Activated CD8-positive, alpha-beta memory T cell treated with anti-CD3 and anti-CD28 coated beads, Interleukin-2, amount 50 U/mL, for 24 hours (primary cell): ENCODE results near the gene DIP2B.

Source experiments
- DNase-seq: peaks from one replicate; pipeline ENCODE4 v3.0.0-alpha.2; 2020; ENCODE audit errors: extremely low read depth

Gene DIP2B

DNA sequence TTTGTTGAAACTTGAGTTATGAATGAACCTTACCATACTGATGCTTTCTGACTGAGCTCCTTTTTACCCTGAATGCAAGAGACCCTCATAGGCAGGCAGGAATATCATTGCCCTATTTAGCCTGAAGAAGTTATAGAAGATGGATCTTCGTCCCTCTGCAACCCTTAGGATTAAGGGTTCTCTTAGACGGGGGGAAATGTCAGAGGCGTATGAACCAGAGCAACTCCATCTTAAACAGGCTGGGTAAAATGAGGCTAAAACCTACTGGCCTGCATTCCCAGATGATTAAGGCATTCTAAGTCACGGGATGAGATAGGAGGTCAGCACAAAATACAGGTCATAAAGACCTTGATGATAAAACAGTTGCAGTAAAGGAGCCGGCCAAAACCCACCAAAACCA, 266.6 kb downstream of the DIP2B start:
- DNase-seq, result no peak

GRCh38 chr12:50772470-50772869, 267.7 kb downstream of the DIP2B start:
- DNase-seq, result no peak

DNA sequence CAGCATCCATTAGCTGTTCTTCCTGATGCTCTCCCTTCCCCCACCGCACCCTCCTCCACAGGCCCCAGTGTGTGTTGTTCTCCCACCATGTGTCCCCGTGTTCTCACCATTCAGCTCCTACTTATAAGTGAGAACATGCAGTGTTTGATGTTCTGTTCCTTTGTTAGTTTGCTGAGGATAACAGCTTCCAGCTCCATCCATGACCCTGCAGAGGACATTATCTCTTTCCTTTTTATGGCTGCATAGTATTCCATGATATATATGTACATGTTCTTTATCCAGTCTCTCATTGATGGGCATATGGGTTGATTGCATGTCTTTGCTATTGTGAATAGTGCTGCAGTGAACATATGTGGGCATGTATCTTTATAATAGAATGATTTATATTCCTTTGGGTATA, 268.1 kb downstream of the DIP2B start:
- DNase-seq, result no peak

DNA sequence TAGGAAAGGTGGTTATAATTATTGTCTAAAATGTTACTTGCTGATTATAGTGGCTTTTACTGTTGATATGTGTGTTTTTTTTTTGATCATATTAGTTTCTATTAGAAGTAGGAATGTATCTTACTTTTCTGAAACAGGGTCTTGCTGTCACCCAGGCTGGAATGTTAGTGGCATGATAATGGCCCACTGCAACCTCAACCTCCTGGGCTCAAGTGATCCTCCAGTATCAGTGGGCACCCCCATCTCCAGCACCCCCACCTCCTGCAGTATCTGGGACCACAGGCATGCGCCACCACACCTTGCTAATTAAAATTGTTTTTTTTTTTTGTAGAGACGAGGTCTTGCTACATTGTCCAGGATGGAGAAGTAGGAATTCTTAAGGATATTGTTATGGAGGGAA, 270.5 kb downstream of the DIP2B start:
- DNase-seq, result no peak

DNA sequence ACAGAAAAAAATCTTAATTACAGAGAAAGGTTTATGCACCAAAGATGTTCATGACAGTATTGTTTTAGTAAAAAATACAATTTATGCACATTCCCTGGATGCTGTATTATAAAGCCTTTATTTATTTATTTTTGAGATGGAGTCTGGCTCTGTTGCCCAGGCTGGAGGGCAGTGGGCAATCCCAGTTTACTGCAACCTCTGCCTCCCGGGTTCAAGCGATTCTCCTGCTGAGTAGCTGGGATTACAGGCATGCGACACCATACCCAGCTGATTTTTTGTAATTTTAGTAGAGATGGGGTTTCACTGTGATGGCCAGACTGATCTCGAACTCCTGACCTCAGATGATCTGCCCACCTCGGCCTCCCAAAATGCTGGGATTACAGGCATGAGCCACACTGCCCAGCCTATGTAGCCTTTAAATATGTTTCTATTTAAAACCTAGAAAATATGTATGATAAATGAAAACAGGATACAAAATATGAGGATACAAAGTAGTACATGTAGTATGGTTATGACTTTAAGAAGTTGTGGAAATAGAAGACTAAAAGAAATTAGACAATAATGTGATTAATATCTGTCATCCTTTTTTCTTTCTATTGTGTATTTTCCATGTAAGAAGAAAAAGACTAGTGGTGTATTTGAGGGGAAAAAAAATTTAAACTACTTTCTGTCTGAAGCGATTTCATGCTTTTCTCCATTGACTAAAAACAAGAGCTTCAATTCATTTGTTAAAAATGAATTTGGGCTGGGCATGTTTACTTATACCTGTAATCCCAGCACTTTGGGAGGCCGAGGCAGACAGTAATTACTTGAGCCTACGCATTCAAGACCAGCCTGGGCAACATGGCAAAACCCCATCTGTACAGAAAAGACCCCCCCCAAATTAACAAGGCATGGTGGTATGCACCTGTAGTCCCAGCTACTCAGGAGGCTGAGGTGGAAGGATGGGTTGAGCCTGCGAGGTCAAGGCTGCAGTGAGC, 272.3 kb downstream of the DIP2B start:
- DNase-seq, result no peak

GRCh38 chr12:50778663-50779590, 274.1 kb downstream of the DIP2B start:
- DNase-seq, result no peak

DNA sequence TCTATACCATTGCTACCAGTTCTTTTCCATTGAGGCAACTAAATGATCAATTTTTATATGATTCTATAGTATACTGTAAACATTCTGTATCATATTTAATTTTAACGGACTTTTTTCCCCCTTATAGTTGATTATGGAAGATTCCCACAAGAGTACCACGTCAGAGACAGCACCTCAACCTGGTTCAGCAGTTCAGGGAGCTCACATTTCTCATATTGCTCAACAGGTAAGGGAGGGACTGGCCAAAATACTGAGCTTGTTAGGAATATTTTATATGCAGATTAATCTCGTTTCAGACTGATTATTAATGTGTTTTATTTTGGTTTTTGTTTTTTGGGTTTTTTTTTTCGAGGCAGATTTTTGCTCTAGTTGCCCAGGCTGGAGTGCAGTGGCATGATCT, 275.2 kb downstream of the DIP2B start:
- no peak for DNase-seq

- no peak for DNase-seq
Measured at GRCh38 chr12:50784501-50784900, 279.7 kb downstream of the DIP2B start.

GRCh38 chr12:50785406-50786001, 280.7 kb downstream of the DIP2B start:
- DNase-seq, result no peak

DNA sequence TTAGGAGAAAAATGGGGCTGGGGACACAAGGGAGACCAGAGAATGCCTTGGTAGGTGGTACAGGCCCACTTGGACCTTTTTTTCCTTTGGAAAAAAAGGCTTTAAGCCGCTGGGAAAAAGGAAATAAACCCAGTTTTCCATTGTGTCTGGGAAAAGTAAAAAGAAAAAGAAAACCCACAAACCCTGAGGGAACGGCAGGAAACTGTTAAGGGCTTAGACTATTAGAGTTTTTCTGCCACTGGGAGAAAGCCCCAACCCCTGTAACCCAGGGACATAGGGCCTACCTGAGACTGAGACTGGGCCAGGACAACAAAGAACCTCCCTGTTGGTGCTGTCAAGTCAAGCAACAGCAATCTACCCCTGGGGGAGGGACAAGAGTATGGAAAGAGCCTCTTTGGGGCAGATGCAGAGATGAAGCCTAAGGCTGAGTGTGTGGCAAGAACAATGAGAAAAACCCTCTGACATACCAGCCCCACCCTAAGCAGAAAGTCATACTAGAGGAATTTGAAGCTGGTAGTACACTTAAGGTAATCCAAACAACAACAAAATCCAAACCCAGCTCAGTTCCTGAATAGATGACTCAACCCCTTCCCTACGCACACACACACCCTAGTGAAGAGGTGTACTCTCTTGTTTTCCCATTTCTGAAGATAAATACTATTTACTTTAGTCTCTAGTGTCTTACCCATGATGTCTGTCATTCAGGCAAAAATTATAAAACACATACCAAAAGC, 281.9 kb downstream of the DIP2B start:
- DNase-seq, result no peak

DNA sequence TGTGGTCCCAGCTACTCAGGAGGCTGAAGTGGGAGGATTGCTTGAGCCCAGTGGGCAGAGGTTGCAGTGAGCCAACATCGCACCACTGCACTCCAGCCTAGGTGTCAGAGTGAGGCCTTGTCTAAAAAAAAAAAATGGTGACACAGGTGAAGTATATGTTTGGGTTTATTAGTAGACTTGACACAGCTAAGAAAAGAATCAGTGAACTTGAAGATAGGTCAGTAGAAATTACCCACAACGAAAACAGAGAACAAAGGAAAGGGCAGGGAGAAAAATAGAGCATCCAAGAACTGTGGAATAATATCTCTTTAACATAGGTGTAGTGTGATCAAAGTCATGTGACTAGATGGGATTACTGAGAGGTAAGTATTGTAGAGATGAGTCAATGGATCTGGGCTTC, 282.8 kb downstream of the DIP2B start:
- DNase-seq, result no peak

DNA sequence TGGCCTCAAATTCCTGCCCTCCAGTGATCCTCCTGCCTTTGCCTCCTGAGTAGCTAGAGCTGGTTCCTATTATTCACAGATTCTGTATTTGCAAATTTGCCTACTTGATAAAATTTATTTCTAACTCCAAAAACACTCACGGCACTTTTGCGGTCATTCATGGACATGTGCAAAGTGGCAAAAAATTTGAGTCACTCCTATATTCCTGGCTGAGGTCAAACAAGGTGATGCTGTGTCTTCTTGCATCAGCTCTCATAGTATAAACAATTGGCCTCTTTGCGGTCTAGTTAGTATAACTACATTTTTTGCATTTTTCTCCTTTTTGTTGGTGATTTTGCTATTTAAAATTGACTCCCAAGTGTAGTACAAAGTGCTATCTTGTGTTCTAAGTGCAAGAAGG, 283.8 kb downstream of the DIP2B start:
- no peak for DNase-seq

- no peak for DNase-seq
Measured at GRCh38 chr12:50790081-50790480, 285.3 kb downstream of the DIP2B start.
